Measurements from ENCODE around the gene ZNF804B.
"Not testable (repeated sequence)": the region's sequence is repeated elsewhere in the genome, so short reads cannot be mapped to it uniquely, and the experiment has no call there.

The ZNF804B gene

DNA sequence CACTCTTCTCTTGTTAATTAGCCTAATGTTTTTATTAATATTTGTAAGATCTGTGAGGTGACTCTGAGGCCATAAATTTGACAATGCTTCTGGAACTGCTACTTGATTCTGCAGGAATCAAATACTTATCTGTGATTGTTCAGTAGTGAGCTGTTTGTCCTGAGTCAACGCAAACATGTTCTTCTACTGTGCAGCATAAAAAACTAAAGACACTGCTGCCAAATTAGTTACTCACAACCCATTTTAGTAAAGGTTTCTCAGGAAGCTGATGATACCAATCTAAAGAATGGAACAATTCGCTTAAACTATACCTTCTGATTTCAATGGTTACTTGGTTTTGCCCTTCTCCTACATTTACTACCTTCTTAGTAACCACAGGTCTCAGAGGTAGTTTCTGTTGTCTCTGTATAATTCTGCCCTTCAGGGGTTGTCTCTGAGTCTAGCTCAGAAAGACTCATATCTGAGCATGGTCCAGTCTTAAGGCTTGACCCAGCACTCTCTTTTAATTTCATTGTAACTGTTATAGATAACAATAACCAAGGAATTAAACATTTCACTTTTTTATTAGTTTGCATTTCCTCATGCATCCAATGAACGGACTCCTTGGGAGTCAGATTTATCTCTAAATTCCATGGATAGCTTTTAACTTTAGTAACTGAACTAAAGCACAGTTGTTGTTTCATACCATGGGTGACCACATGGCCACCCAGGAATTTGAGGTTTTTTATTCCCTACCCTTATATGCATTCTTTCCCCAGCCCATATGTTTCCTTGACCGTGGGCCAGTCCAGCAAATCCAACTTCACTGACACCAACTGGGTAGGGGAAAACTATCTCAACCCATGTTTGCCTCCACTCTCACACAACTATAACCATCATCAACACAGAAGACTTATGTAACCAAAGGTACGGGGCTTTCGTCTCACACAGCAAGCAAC is 345.5 kb downstream of the ZNF804B start:
- FAIRE-seq, result no peak

DNA sequence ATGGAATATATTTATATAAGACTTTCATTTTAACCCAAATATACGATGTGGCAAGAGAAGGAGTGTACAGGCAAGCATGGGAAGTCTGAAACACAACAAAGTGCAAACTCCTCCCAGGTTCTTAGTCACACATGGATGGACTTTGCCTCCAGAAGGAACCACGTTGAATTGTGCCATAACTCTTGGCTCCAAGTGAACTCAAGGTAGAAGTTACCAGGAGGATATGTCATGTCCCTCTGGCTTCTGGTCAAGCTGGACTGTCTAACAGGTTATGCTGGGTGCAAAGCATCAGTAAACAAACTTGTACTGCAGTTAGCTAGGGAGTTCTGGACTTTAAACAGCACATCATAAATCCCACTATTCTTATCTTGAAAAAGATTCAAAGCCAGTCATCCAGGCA is 364.4 kb downstream of the ZNF804B start:
- no peak for FAIRE-seq

DNA sequence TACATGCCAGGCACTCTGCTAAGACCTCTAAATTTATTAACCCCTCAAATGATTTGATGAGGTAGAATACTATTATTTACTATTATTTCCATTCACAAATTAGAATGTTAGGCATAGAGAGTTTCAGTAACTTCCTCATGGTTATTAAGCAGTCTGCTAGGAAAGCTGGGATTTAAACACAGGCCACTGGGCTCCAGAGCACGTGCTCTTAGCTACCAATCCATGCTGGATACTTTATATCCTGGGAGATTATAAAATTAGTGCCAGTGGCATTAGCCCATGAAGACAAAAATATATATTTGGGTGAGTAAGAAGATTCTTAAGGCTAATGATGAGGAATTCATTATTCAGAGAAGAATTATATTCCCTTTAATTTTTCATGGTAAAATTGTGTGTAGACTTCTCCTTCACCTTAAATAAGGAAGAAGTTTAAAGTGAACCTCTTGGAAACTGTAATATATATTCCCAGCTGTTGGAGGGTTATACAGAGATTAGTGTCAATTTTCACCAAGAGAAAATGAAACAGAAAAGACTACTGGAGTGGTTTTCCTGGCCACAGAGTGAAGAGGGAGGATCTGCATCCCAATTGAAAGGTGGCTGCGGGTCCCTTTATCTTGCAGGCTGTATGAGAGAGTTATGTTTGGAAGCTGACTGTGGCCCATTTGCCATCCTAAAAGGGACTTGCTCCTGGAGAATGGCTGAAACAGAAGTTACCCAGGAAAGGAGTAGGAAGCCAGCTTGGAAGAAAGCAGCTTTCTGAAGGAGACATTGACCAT is 370.3 kb downstream of the ZNF804B start:
- FAIRE-seq, result no peak

DNA sequence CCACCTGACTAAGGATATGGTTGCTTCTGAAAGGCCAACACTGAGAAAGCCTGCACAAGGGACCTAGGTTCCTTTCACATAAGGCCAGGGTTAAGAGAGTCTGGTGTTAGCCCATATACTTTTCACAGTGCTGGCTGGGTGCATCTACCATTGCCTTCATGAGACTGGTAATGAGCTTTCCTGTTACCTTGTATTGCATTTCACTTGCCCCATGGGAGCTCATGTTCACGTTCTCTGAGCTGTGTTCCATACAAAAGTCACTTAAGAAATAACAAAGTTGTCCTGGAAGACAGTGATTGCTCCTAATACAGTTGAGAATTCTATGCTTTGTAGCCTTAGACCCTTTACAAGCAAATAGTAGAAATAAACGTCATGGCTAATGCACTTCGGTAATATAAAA is 373.9 kb downstream of the ZNF804B start:
- no peak for FAIRE-seq

DNA sequence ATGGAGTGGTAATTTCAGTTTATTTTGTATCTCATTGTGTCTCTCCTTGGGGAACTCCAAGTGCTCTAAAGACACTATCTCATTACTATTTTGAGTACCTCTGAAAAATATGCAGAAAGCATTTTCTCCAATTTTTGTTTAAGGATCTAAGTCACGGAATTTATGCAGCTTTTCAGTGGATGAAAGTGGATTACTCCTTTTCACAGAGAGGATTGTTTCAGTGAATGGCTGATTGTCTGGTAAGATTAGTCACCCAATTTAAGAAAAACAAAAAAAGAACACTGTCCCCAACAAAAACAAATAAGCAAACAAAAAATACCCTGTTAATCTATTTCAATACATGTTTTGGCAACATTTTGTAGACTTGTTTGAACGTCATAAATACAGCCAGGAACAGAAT is 374.3 kb downstream of the ZNF804B start:
- FAIRE-seq, result no peak

DNA sequence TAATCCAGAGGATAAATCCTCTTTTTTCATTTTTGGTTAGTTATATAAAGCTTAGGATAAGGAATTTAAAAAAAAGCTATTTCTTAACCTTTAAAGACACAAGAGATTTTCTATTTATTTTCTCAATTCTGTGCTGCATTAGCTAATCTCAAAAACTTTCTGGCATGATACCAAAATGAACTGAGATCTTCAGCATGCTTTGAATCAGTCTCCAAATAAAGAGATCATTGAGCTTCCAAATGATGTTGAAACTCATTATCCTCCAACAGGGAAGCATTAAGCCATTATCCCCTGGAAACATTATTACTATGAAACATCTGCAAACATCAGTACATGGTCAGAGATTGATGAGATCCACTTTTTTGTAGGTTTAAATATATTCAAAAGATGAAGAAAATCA is 386.3 kb downstream of the ZNF804B start:
- FAIRE-seq, result no peak

DNA sequence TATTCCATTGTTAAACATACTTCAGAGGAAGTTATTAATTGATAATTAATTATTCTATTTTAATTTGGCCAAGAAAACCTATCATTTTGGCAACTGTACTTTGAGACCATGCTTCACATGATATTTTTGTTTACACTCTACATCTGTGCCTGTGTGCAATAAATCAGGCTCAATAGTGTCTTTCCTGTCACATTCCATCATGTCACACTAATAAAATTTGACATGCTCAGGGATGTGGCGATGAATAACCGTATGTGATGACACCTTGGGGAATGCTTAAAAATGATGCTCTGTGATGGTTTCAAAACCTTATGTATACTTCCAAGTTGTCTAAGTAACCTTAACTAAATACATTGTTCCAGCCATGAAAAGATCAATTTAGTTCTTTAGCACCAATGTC is 400.6 kb downstream of the ZNF804B start:
- FAIRE-seq, result no peak

DNA sequence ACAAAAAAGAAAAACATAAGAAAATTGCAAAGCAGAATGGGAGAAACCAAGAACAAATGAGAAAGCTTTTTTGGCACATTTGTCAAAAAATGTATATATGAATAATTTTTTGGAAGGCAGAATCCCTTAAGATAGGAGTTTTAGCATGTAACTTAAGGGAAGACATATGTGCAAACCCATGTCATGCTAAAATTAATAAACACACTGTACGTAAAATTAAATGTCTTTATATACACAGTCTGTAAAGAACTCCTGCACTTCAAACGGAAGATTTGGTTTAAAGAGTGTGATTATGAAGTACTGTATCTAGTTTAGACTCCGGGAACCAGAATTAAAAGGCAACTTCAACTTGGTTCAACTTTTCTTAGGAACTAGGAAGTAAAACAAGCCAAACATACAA is 405.9 kb downstream of the ZNF804B start:
- no peak for FAIRE-seq

DNA sequence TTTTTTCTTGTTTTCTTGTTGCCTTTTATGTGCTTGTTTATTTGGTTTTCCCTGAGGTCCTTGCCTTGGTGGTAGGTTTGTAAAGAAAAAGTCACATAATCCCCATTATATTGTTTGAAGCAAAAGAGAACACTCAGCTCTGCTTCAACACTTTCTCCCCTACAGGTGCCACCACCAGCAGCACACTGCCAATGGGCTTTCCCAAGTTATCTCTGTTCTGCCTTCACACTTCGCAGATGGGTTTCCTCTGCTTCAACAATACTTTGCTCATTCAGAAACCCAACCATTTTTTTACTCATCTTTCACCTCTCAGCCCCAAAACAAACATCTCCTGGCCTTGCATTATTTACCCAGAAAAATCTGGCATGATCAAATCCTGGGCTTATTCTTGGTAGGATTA is 411.1 kb downstream of the ZNF804B start:
- FAIRE-seq, result no peak

DNA sequence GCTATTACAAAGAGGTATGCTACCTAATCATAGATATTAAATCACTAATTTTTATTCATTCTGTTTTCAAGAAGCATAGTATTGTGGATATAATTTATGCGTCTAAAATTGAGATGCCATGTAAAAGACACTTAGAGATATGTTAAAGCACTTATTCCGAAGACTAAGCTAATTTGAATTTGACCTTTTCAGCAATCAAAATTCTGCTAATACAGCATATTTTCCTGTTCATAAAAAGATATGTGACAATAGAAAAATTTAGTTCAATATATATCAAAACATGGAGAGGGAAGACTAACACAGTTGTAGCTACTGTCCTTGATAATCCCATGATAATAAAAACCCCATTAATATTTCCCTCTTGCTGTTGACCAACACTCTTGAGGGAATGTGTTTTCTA is 422.6 kb downstream of the ZNF804B start:
- FAIRE-seq, result no peak

DNA sequence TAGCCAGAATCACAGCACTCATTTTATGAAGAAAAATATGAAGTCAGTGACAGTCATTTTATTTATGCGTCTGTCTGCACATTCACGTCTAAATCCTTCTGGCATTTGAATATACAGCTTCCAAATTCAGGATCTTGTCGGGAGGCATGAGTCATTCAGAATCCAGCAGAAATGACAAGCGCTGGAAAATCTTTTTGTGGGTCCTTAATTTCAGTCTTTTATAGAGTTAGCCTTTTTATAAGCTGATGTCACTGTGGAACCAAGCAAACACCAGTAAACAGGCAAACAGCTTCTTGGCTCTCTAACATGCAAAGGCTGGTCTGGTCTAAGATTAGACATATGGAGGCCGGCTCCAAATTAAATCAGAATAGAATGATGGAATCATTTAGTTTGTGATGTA is 424.2 kb downstream of the ZNF804B start:
- no peak for FAIRE-seq

DNA sequence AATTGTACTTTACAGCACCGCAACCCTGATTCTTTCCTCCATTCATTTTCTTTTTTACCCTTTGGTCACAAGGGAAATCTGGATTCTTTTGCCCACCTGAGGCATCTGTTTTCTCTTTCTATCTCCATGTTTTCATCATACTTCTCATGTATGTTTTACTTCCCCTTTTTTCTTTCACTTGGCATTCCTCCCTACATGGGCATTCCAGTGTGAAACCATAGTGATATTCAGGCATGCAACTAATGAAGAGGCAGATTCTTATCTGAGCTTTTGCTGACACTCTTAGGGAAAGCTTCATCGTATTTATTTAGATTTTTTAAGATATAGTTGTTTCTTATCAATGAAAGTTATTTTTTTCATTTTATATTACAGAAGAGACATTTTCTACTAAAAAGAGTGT is 441.3 kb downstream of the ZNF804B start:
- FAIRE-seq, result no peak

DNA sequence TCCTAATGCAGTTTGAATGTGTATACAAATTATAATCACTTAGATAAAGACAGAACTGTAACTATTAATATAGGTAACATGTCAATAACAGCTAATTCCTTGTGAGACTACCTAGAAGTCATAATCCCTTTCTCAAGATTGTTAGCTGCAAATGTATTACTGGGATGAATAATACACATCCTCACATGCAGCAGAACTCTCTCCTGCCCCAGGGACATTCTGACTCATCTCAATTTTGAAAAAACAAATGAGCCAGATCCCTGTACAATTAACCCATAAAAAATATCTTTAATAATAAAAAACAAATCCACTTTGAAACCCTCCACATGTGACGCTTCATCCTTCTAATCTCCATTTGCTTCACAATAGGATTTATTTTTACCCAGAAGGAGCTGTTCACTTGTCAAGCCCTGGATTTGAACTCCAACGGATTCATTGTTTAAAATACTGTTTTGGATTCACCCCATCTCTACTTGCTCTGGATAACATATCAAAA is 464.4 kb downstream of the ZNF804B start:
- no peak for FAIRE-seq

DNA sequence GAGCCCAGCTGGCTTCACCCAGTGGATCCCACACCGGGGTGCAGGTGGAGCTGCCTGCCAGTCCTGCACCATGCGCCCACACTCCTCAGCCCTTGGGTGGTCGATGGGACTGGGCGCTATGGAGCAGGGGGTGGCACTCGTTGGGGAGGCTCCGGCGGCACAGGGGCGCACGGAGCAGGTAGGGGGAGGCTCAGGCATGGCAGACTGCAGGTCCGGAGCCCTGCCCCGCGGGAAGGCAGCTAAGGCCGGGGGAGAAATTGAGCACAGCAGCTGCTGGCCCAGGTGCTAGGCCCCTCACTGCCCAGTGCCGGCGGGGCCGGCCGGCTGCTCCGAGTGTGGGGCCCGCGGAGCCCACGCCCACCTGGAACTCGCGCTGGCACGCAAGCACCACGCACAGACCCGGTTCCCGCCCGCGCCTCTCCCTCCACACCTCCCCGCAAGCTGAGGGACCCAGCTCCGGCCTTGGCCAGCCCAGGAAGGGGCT is 469.2 kb downstream of the ZNF804B start:
- not testable (repeated sequence) for FAIRE-seq

DNA sequence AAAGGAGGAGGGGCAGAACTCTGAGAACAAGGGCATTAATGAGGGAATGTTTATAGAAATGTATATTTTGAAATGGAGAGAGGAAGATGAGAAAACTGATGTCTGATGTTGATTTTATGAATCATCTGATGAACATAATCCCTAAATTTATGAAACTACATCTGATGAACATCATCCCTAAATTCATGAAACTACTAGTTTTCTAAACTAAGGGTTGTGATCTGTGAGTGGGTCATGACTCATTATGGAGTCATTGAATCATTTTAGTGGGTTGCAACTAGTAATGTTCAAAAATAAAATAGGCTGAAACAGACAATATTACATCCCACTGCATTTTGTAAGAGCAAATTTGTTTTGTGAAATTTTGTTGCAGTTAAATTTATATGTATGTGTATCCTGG is 478.7 kb downstream of the ZNF804B start:
- no peak for FAIRE-seq

DNA sequence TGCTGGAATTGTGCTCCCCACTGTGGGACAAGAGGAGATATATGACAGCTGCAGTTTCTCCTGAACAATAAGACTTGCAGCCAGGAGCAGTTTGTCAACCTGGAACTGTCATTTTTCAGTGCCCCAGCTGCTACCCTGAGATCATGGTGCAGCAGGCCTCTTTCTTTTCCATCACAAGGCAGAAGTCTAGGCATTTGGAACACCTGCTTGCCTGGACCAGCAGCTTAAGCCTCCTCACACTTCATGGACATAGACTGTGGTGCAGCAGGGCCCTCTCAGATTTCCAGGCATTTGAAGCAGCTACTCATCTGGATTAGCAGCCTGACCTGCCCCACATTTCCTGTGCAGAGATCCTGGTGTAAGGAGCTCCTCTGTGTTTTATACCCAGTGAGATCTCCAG is 486.7 kb downstream of the ZNF804B start:
- no peak for FAIRE-seq

DNA sequence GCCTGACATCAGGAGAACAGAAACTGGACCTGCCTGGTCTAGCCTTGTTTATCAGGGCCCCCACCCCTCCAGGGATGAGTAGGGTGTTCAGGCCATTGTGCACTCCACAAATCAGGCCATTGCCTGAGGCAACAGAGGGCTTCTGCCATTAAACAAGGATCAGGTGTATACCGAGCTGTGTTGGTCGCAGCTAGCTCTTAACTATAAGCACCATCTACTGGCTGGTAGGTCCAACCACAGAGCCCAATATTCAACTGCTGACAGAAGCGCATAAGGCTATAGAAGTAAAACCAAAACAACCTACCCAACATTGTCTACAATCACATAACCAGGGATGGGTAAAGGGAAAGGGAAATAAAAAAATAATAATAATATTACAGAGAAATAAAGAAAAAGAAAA is 487.7 kb downstream of the ZNF804B start:
- no peak for FAIRE-seq

DNA sequence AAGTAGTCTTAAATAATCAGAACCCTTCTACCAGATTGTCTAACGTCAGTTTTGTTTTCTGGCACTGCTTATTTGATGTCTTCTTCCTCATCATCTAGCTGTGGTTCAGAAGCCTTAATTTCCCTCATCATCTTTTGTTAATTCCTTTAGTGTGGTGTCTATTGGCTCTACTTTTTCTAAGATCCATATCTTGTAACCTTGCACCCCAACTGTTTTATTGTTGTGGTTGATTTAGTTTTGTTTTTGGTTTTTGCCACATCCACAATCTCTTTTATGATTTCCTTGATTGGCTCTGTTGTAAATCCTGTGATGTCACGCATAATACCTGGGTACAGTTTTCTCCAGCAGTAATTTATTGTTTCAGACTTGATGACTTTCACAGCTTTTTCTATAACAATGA is 499.6 kb downstream of the ZNF804B start:
- FAIRE-seq, result no peak

DNA sequence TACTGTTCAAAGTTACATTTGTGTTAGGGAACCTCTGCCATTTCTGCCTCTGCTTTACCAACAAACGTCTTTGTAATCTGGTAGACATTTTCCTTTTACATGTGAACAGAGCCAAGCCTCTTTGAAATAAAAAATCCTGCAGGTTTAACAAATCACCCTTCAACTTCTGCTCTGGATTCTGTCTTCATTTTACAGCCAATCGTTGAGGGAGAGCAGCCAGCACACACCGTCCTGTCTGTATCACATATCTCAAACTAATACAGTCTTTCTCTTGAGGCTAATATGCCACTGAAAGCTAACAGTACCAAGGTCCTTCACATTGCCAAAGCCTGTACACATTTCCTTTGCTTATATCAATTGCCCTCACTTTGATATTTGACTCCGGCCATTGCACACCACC is 504.6 kb downstream of the ZNF804B start:
- FAIRE-seq, result no peak

DNA sequence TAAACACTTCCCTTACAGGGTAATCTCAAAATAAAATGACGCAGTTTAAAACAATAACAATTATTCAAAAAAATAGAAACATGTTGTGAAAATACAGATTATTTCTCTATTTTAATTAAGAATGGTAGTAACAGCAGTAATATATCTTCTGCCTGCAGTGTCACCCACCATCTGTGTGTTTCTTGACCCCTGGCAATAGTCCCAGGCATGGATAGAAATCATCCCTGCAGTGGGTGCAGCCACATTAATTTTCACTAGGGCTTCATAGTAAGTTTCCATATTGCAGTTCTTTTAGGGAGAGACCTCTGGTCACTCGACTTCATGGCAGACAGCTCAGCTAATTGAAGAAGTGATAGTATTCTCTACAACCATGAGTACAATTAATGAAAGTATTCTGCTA is 506.1 kb downstream of the ZNF804B start:
- FAIRE-seq, result no peak

DNA sequence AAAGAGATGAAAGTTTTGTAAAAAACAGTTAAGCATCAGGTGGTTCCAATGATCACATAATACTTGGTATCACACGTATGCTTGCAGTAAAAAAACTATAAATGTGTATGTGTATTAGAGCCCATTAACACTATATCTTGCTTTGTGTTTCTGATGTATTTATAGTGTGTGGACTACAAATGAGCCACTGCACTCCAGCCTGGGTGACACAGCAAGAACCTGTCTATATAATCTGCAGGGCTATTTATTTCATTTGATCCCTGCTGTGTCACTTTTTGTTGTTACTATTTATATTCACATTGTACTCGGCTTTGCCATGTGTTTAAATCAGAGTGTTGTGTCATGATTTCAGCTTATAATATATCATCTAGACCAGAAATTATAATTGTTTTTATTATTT is 523.8 kb downstream of the ZNF804B start:
- no peak for FAIRE-seq

DNA sequence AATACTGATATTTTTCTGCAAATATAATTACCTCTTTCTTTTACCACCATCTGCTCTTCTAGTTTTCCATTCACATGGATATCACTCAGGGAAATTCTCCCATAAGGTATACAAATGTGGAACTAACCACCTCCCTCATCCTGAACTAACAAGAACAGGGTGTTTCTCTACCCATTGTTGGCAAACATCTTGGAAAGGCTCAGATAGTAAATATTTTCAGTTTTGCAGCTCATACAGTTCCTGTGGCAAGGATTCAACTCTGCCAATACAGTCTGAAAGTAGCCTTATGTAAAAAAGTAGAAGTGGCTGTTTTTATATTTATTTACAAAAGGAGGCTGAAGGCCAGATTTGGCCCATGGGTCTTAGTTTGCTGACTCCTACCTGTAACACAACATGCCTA is 549.0 kb downstream of the ZNF804B start:
- FAIRE-seq, result no peak

DNA sequence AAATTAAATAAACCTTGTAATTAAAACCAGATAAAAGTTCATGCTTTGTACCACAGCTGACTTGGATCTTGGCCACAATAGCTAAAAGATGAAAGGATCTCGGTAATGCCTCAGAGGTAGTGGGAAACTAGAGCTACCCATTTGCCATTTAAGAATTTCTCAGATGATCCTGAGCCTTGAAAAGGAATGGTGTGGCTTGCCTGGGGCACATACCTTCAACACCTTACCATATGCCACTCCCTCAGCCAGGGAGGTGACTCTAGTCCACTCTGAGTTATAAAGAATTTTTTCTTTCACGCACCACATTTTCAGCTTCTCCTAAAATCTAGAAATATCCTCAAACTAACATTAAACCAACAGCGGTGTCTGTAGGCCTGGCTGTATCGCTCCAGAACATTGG is 552.4 kb downstream of the ZNF804B start:
- FAIRE-seq, result no peak

DNA sequence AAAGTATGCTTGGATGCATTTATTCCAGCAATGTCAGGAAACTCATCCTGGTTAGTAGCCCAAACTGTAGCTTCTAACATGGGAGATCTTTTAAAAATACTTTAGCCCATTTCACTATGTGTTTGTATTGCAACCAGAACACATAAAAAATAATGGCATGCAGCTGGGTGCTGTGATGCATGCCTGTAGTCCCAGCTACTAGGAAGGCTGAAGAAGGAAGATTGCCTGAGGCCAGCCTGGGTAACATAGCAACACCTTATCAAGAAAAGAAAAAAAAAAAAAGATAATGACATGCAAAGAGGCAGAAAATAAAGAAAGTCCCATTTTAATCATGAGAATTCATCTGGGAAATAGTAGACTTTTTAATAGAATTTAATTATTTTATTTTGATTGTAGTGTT is 553.1 kb downstream of the ZNF804B start:
- FAIRE-seq, result no peak

Data from G401.6 (cell line).